Neural cell (in vitro differentiated cells): Measurements from ENCODE around the gene ROR1. TPM values are rescaled to one million over a fixed set of nuclear protein-coding genes. Genes with fewer than 3 reads are reported as not detected.

Experiments
- H2AFZ ChIP-seq: fragments of 200-600, 300-800 bp; sonication (generic), shearing (Covaris generic); 2 replicates; pipeline ENCODE4 v1.6.0; 2014; ENCODE audit warnings: low read depth, mild to moderate bottlenecking, antibody characterized with exemption, low read length, moderate library complexity
- H3F3A ChIP-seq: fragments of 200-600 bp; shearing (Covaris generic); 2 replicates; pipeline ENCODE4 v1.6.1; 2016; ENCODE audit warnings: mild to moderate bottlenecking, moderate library complexity, mixed read lengths, antibody characterized with exemption, low read length; ENCODE audit not compliant: insufficient read depth, poor library complexity, severe bottlenecking
- H3K27ac ChIP-seq: fragments of 200-600, 300-800 bp; sonication (generic), shearing (Covaris generic); 2 replicates; pipeline ENCODE4 v1.5.1; 2014; ENCODE audit warnings: mild to moderate bottlenecking, low read length, moderate library complexity
- H3K27me3 ChIP-seq: fragments of 300-800, 200-600 bp; sonication (generic), shearing (Covaris generic); 2 replicates; pipeline ENCODE4 v1.6.0; 2014; ENCODE audit warnings: mild to moderate bottlenecking, low read depth, low read length, moderate library complexity; ENCODE audit not compliant: insufficient read depth
- H3K36me3 ChIP-seq: fragments of 300-800, 200-600 bp; sonication (generic), shearing (Covaris generic); 2 replicates; pipeline ENCODE4 v1.5.1; 2014; ENCODE audit warnings: mild to moderate bottlenecking, antibody characterized with exemption, low read length, moderate library complexity; ENCODE audit not compliant: insufficient read depth
- H3K4me2 ChIP-seq: fragments of 300-800, 200-600 bp; sonication (generic), shearing (Covaris generic); 2 replicates; pipeline ENCODE4 v1.6.0; 2014; ENCODE audit warnings: mild to moderate bottlenecking, low read length
- H3K4me3 ChIP-seq: fragments of 300-800, 200-600 bp; sonication (generic), shearing (Covaris generic); 2 replicates; pipeline ENCODE4 v1.5.1; 2014; ENCODE audit warnings: mild to moderate bottlenecking, low read length, moderate library complexity
- H3K79me2 ChIP-seq: fragments of 200-600 bp; shearing (Covaris generic); replicated peaks from 2 replicates; pipeline ENCODE4 v1.6.0; 2014; ENCODE audit warnings: mild to moderate bottlenecking, low read length, moderate library complexity; ENCODE audit not compliant: insufficient read depth
- H3K9ac ChIP-seq: fragments of 300-800, 200-600 bp; sonication (generic), shearing (Covaris generic); 2 replicates; pipeline ENCODE4 v1.6.1; 2016; ENCODE audit warnings: mild to moderate bottlenecking, low read length, mixed read lengths
- H3K9me2 ChIP-seq: fragments of 200-600 bp; shearing (Covaris generic); 2 replicates; pipeline ENCODE4 v1.6.1; 2016; ENCODE audit warnings: mild to moderate bottlenecking, low read length, mixed read lengths; ENCODE audit not compliant: insufficient read depth
- H3K9me3 ChIP-seq: fragments of 200-600, 300-800 bp; sonication (generic), shearing (Covaris generic); 2 replicates; pipeline ENCODE4 v1.6.1; 2016; ENCODE audit warnings: mild to moderate bottlenecking, mixed run types, low read length, moderate library complexity, mixed read lengths
- H4K20me1 ChIP-seq: fragments of 200-600 bp; shearing (Covaris generic); 2 replicates; pipeline ENCODE4 v1.6.1; 2016; ENCODE audit warnings: mild to moderate bottlenecking, mixed run types; ENCODE audit not compliant: insufficient read depth
- EP300 ChIP-seq: fragments of 450-650 bp; conservative IDR thresholded peaks from 2 replicates; pipeline ENCODE4 v1.6.1; 2014; ENCODE audit warnings: antibody characterized with exemption, mild to moderate bottlenecking, moderate library complexity; ENCODE audit not compliant: poor library complexity, severe bottlenecking
- EZH2 ChIP-seq: fragments of 200-600, 300-800 bp; shearing (Covaris generic), sonication (generic); IDR thresholded peaks from 2 replicates; pipeline ENCODE4 v1.6.1; 2014; ENCODE audit warnings: antibody characterized with exemption, low read length, borderline replicate concordance, mild to moderate bottlenecking; ENCODE audit not compliant: insufficient read depth, poor library complexity, severe bottlenecking
- MXI1 ChIP-seq: fragments of 450-650 bp; conservative IDR thresholded peaks from 2 replicates; pipeline ENCODE4 v1.6.1; 2014; ENCODE audit warnings: antibody characterized with exemption, mild to moderate bottlenecking; ENCODE audit not compliant: poor library complexity, severe bottlenecking
- POLR2AphosphoS5 ChIP-seq: IDR thresholded peaks from 2 replicates; pipeline ENCODE4 v1.6.1; 2012
- RAD21 ChIP-seq: fragments of 450-650 bp; conservative IDR thresholded peaks from 2 replicates; pipeline ENCODE4 v1.6.1; 2014; ENCODE audit warnings: antibody characterized with exemption, mild to moderate bottlenecking, moderate library complexity
- SMC3 ChIP-seq: fragments of 450-650 bp; conservative IDR thresholded peaks from 2 replicates; pipeline ENCODE4 v1.6.1; 2014; ENCODE audit warnings: antibody characterized with exemption, mild to moderate bottlenecking, moderate library complexity; ENCODE audit not compliant: poor library complexity
- TAF1 ChIP-seq: IDR thresholded peaks from 2 replicates; pipeline ENCODE4 v1.6.1; 2012; ENCODE audit warnings: low read depth
- polyA plus RNA-seq: library from polyadenylated mRNA; depleted of rRNA; stranded (reverse); fragments of >200 nt; gene quantifications from 2 replicates; pipeline ENCODE4 v1.2.3, GENCODE V29; 2014
- TF ChIP-seq, protein P1 (sequence below): IDR thresholded peaks from 2 replicates; pipeline ENCODE4 v1.6.1; 2012; ENCODE audit warnings: borderline replicate concordance
- TF ChIP-seq, protein P2 (sequence below): fragments of 450-650 bp; IDR thresholded peaks from 2 replicates; pipeline ENCODE4 v1.5.1; 2014; ENCODE audit warnings: antibody characterized with exemption, mild to moderate bottlenecking, moderate library complexity; ENCODE audit not compliant: poor library complexity, severe bottlenecking

The ROR1 gene
- polyA plus RNA-seq, 1 donor from 2014 or later, result 0.27 TPM

DNA sequence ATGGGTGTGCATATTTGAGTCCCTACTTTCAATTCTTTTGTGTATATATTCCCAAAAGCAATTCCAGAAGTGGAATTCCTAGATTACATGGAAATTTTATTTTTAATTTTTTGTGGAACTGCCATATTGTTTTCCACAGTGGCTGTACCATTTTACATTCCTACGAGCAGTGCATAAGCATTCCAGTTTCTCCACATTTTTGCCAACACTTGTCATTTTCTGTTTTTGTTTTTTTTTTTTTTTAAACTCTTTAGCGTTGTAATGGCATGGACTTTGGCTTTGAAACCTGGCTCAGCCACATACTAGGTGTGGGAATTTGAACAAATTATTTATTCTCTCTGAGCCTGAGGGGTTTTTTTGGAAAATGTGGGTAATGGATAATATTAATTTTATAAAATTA is 215.1 kb downstream of the ROR1 start:
- no peak overlapping the region for H3K4me2 ChIP-seq
- no peak overlapping the region for H3K27ac ChIP-seq
- TF ChIP-seq EZH2 (no peak), MXI1 (no peak), POLR2AphosphoS5 (no peak), EP300 (no peak), RAD21 (no peak), TAF1 (no peak)
- TF ChIP-seq, protein P1, sequence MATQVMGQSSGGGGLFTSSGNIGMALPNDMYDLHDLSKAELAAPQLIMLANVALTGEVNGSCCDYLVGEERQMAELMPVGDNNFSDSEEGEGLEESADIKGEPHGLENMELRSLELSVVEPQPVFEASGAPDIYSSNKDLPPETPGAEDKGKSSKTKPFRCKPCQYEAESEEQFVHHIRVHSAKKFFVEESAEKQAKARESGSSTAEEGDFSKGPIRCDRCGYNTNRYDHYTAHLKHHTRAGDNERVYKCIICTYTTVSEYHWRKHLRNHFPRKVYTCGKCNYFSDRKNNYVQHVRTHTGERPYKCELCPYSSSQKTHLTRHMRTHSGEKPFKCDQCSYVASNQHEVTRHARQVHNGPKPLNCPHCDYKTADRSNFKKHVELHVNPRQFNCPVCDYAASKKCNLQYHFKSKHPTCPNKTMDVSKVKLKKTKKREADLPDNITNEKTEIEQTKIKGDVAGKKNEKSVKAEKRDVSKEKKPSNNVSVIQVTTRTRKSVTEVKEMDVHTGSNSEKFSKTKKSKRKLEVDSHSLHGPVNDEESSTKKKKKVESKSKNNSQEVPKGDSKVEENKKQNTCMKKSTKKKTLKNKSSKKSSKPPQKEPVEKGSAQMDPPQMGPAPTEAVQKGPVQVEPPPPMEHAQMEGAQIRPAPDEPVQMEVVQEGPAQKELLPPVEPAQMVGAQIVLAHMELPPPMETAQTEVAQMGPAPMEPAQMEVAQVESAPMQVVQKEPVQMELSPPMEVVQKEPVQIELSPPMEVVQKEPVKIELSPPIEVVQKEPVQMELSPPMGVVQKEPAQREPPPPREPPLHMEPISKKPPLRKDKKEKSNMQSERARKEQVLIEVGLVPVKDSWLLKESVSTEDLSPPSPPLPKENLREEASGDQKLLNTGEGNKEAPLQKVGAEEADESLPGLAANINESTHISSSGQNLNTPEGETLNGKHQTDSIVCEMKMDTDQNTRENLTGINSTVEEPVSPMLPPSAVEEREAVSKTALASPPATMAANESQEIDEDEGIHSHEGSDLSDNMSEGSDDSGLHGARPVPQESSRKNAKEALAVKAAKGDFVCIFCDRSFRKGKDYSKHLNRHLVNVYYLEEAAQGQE, result no peak
- H3K36me3 ChIP-seq, result no peaks in the 10 kb centered on the region
- no peak overlapping the region for H3K4me3 ChIP-seq
- H3F3A ChIP-seq, result no peaks in the 10 kb centered on the region
- no peaks in the 10 kb centered on the region for H4K20me1 ChIP-seq
- no peaks in the 10 kb centered on the region for H3K79me2 ChIP-seq
- no peak overlapping the region for H2AFZ ChIP-seq
- no peak overlapping the region for H3K9ac ChIP-seq
- no peaks in the 10 kb centered on the region for H3K9me2 ChIP-seq
- H3K9me3 ChIP-seq, result no peaks in the 10 kb centered on the region
- H3K27me3 ChIP-seq, result no peaks in the 10 kb centered on the region

DNA sequence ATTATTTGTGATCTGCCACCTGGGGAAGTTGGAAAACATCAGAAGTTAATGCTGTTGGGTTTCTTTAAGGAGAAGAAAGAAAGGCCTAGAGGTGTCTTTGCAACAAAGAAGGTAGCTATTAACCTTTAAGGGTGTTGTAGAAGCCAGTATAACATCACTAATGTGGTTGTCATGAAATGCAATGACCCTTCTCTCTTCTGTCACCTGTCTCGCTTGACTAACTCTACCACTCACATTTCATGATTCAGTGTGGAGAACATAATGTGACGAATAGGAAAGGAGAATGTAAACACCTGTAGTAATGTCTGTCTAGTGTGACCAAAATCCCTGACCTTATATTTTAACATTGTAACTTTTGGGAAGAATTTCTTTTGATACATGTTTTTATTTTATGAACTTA is 217.9 kb downstream of the ROR1 start:
- H3K9me2 ChIP-seq, result no peaks in the 10 kb centered on the region
- H3K9me3 ChIP-seq, result no peaks in the 10 kb centered on the region
- TF ChIP-seq SMC3 (no peak), TAF1 (no peak), MXI1 (no peak), RAD21 (no peak), EP300 (no peak), EZH2 (no peak), POLR2AphosphoS5 (no peak)
- TF ChIP-seq, protein P2, sequence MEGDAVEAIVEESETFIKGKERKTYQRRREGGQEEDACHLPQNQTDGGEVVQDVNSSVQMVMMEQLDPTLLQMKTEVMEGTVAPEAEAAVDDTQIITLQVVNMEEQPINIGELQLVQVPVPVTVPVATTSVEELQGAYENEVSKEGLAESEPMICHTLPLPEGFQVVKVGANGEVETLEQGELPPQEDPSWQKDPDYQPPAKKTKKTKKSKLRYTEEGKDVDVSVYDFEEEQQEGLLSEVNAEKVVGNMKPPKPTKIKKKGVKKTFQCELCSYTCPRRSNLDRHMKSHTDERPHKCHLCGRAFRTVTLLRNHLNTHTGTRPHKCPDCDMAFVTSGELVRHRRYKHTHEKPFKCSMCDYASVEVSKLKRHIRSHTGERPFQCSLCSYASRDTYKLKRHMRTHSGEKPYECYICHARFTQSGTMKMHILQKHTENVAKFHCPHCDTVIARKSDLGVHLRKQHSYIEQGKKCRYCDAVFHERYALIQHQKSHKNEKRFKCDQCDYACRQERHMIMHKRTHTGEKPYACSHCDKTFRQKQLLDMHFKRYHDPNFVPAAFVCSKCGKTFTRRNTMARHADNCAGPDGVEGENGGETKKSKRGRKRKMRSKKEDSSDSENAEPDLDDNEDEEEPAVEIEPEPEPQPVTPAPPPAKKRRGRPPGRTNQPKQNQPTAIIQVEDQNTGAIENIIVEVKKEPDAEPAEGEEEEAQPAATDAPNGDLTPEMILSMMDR, result no peak
- TF ChIP-seq, protein P1, result no peak
- no peak overlapping the region for H2AFZ ChIP-seq
- no peaks in the 10 kb centered on the region for H3K36me3 ChIP-seq
- H3K27ac ChIP-seq, result no peak overlapping the region
- no peaks in the 10 kb centered on the region for H3K27me3 ChIP-seq
- H3K4me3 ChIP-seq, result no peak overlapping the region
- H3K79me2 ChIP-seq, result no peaks in the 10 kb centered on the region
- H3K9ac ChIP-seq, result no peak overlapping the region
- no peaks in the 10 kb centered on the region for H3F3A ChIP-seq
- H4K20me1 ChIP-seq, result no peaks in the 10 kb centered on the region
- H3K4me2 ChIP-seq, result no peak overlapping the region
